Left hindlimb (tissue), 1 donor: Measurements from ENCODE around the gene SPPL2B.
"Not testable (repeated sequence)": the region's sequence is repeated elsewhere in the genome, so short reads cannot be mapped to it uniquely, and the experiment has no call there.

ENCODE experiments used
- DNase-seq: peaks from one replicate; pipeline ENCODE4 v3.0.0-alpha.2; 2018

Gene SPPL2B

DNA sequence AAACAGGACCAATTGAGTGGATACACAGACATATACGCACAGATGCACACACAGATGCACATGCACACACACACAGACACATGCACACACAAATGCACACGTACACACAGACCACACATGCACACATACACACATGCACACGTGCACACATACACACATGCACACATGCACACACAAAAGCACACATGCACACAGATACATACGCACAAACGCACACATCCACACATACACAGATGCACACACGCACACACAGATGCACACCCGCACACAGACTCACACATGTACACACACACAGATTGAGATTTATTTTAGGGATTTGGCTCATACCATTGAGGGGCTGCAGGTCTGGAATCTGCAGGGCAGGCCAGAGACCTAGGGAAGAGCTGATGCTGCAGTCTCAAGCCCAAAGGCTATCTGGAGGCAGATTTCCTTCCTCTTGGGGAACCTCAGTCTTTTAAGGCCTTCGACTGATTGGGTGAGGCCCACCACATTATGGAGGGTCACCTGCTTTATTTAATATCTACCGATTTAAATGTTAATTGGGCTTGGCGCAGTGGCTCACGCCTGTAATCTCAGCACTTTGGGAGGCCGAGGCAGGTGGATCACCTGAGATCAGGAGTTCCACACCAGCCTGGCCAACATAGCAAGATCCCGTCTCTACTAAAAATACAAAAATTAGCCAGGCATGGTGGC is 54.2 kb downstream of the SPPL2B start:
- DNase-seq = no peak

DNA sequence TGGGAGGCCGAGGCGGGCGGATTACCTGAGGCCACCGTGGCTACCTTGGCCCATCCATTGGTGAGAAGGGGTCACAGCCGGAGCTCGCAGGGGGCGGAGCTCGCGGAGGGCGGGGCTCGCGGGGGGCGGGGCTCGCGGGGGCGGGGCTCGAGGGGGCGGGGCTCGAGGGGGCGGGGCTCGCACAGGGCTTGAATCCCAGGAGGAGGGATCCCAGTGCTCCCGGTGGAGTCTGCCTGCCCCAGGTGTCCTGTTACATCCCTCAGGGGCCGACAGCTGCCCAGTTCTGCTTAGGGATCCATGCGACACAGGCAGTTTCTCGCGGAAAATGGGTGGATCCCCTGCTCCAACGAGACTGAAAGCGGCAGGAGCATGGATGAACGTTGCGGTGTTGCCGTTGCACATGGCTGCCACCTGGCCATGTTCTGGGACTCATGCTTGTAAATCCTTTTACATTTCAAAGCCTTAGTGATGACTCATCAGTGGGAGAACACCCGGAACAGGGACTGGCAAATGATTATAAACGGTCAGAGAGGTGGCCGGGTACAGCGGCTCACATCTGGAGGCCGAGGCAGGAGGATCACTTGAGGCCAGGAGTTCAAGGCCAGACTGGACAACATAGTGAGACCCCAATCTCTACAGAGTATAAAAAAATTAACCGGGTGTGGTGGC is 56.7 kb downstream of the SPPL2B start:
- DNase-seq = no peak

DNA sequence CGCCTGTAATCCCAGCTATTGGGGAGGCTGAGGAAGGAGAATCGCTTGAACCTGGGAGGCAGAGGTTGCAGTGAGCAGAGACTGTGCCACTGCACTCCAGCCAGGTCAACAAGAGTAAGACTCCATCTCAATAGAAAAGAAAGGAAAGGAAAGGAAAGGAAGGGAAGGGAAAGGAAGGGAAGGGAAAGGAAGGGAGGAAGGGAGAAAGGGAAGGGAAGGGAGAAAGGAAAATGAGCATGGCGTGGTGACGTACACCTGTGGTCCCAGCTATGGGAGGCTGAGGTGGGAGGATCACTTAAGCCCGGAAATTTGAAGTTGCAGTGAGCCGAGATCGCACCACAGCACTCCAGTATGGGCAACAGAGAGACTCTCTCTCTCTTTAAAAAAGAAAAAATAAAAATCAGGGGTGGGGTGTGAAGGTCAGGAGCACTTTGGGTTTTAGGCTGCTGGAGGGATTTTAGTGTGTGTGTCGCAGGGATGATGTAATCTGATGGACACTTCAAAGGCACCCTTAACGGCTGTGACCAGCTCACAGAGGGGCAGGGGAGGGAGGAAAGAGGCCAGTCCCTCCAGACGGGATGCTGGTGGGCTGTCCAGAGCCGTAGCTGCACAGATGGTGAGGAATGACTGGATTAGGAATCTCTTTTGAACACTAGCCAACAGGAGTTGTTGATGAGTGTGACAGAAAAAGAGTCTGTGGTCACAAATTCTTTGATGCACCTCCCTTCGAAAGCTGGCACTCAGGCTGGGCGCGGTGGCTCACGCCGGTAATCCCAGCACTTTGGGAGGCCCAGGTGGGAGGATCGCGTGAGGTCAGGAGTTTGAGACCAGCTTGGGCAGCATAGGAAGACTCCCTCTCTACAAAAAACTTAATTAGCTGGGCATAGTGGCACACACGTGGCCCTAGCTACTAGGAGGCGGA is 59.1 kb downstream of the SPPL2B start:
- DNase-seq = no peak

DNA sequence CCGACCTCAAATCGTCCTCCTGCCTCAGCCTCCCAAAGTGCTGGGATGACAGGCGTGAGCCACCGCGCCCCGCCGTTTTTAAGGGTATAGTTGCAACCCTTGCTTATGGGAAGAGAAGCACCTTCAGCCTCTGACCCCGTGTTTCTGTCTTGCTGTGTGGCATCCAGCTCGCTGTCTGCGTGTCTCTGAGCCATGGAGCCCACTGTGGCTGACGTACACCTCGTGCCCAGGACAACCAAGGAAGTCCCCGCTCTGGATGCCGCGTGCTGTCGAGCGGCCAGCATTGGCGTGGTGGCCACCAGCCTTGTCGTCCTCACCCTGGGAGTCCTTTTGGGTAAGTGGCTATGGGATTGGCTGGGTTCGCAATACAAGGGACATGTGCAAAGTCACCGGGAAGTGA is 61.1 kb downstream of the SPPL2B start:
- DNase-seq = no peak

DNA sequence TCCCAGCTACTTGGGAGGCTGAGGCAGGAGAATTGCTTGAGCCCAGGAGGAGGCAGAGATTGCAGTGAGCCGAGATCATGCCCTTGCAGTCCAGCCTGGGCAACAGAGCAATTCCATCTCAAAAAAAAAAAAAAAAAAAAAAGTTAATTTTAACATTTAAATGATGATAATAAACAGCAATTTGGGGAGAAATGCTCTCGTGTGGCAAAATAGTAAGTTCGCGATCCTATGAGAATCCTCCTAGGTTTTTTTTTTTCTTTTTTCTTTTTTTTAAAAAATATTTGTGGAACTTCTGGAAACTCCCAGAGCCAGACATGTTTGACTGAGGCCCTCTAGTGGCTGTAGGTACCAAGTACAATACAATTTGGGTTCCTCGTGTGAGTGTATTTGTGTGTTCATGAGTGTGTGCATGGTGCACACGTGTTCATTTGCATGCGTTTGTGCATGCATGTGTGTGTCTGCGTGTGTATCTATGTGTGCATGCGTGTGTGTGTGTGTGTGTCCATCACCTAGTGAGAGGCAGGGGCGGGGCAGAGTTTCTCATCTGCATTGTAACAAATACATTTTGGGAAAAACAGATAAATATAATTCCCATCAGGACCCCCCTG is 62.7 kb downstream of the SPPL2B start:
- no peak for DNase-seq

DNA sequence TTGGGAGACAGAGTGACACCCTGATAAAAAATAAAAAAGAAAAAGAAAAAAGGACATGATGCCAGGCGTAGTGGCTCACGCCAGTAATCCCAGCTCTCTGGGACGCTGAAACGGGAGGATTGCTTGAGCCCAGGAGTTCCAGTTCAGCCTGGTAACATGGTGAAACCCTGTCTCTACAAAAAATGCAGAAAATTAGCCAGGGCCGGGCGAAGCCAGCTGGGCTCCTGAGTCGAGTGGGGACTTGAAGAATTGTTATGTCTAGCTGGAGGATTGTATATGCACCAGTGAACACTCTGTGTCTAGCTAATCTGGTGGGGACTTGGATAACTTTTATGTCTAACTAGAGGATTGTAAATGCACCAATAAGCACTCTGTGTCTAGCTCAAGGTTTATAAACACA is 63.9 kb downstream of the SPPL2B start:
- DNase-seq = no peak

DNA sequence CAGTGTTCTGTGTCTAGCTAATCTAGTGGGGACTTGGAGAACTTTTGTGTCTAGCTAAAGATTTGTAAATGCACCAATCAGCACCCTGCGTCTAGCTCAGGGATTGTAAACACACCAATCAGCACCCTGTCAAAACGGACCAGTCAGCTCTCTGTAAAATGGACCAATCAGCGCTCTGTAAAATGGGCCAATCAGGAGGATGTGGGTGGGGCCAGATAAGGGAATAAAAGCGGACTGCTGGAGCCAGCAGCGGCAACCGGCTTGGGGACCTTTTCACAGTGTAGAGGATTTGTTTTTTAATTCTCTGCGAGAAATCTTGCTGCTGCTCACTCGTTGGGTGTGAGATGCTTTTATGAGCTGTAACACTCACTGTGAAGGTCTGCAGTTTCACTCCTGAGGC is 64.4 kb downstream of the SPPL2B start:
- DNase-seq = not testable (repeated sequence)

DNA sequence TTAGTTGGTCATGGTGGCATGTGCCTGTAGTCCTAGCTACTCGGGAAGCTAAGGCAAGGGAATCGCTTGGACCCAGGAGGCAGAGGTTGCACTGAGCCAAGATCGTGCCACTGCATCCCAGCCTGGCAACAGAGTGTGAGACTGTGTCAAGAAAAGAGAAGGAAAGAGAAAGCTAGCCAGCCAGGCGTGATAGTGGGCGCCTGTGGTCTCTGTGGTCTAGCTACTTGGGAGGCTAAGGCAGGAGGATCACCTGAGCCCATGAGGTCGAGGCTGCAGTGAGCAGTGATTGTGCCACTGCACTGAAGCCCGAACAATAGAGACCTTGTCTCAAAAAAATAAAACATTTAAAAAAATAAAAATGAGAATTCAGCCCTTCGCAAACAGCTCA is 65.6 kb downstream of the SPPL2B start:
- no peak for DNase-seq

DNA sequence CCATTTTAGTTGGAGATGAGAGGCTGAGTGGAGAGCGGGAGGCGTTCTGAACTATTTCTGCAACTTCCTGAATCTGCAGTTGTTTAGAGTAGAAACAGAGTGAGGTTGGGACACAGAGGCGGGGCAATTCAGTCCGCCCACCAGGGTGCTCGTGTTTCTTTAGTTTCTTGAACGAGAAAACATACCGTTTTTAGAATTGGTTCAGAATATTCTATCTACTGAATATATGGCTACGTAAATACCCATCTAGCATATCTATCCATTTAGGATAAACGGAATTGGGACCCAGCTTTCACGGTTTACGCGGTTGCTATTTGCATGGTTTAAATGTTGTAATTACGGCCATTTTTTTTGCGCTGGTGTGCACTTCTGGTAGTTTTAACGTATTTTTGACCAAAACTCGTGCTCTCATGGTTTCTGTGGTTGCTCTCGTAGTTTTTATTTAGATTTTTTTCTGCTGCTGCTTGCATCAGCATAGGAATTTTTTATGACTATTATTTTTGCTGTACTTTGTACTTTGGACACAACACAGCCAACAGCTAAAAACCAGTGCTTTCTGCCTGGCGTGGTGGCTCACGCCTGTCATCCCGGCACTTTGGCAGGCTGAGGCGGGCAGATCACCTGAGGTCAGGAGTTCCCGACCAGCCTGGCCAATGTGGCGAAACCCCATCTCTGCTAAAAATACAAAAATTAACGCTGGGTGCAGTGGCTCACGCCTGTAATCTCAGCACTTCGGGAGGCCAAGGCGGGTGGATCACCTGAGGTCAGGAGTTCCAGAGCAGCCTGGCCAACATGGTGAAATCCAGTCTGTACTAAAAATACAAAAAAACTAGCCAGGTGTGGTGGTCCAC is 66.2 kb downstream of the SPPL2B start:
- no peak for DNase-seq

DNA sequence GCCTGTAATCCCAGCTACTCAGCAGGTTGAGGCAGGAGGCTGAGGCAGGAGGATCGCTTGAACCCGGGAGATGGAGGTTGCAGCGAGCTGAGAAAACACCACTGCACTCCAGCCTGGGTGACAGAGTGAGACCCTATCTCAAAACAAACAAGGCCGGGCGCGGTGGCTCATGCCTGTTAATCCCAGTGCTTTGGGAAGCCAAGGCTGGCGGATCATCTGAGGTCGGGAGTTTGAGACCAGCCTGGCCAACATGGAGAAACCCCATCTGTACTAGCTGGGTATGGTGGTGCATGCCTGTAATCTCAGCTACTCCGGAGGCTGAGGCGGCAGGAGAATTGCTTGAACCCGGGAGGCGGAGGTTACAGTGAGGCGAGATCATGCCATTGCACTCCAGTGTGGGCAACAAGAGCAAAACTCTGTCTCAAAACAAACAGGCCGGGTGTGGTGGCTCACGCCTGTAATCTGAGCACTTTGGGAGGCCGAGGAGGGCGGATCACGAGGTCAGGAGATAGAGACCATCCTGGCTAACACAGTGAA is 66.9 kb downstream of the SPPL2B start:
- not testable (repeated sequence) for DNase-seq

DNA sequence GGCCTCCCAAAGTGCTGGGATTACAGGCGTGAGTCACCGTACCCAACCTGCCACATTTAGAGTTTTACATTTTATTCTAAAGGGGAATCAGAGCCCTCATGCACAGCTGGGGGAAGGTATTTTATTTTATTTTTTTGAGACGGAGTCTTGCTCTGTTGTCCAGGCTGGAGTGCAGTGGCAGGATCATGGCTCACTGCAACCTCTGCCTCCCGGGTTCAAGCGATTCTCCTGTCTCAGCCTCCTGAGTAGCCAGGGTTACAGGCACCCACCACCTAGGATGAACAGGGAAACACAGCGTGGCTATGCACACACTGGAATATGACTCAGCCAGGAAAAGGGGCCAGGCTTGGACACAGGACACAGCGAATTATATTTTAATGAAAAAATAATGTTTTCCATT is 68.7 kb downstream of the SPPL2B start:
- not testable (repeated sequence) for DNase-seq

DNA sequence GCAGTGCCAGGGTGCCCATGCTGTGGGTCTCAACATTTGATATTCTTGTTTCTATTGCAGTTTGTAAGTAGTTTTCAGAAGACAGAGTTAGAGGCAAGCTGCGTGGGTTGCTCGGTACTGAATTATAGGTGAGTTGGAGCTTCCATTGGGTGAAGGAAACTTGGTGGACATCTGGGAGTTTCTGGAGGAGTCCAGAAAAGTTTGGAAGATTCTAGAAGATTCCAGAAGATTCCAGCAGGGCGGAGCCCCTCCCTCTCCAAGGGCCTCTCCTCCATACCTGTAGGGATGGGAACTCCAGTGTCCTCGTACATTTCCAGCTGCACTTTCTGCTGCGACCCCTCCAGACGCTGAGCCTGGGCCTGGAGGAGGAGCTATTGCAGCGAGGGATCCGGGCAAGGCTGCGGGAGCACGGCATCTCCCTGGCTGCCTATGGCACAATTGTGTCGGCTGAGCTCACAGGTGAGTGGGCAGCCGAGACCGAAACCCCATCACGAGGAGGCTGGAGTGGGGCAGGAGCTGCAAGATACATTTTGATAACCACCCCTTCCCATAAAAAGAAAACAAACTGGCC is 70.3 kb downstream of the SPPL2B start:
- no peak for DNase-seq

DNA sequence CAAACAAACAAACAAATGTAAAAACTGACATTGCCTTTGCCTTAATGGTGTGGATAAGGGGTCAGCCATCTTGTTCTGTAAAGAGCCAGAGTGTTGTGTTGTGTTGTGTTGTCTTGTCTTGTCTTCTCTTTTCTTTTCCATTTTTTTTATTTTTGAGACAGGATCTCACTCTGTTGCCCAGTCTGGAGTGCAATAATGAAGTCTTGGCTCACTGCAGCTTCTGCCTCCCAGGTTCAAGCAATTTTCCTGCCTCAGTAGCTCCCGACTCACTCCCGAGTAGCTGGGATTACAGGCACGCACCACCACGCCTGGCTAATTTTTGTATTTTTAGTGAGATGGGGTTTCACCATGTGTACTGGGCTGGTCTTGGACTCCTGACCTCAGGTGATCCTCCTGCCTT is 71.1 kb downstream of the SPPL2B start:
- DNase-seq = no peak
